HG02970 (cell line): ENCODE data around the gene PDIA5.

Source experiments
- ATAC-seq: cut with Tn5 transposase; IDR thresholded peaks from one replicate; pipeline ENCODE4 v1.9.1; 2021; ENCODE audit warnings: mild to moderate bottlenecking, moderate library complexity, moderate number of reproducible peaks; ENCODE audit not compliant: unreplicated experiment, low FRiP score

PDIA5 gene

DNA sequence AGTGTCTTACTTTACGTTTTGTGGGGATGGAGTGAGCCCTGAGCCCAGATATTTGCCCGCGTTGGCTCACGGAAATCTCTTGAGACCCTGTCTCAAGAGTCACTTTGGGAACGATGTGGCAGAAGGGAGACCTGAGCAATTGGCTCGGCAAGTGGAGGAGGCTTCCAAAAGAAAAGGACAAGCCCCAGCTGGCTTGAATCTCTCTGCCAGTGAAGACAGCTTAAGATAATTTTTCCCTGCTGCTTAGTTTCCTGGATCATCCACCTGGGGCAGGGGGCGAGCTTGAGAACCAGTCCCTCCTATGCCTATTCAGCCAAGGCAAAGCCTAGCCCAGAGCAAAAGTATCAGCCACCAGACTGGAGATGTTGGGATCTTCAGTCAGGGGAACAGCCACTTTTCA, 135.6 kb downstream of the PDIA5 start:
- no peak for ATAC-seq
